Measurements from ENCODE around the gene PRRC2C. TPM values are rescaled to one million over a fixed set of nuclear protein-coding genes. Genes with fewer than 3 reads are reported as not detected.

Gene PRRC2C
- total RNA-seq, 4 donors from 2014 or later: 94.4 to 233 (median 125) TPM

DNA sequence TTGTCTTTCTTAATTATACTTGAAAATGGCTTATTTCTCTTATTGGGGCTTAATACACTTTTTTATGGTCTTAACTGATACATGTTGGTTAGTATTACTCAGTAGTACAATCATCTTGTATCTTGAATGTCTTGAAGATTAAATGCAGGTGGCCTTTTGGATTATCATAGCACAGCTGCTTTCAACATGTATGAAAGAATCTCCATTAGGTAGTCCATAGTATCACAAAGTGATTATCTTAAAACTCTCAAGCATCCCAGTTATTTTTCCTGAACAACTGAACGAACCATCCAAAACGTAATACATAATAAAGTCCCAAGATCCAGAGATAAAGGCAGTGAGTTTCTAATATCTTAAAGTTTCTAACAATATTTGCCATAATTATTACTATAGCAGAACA lies 85.0 kb downstream of the PRRC2C start:
- H3K27me3 ChIP-seq: no peaks in the 10 kb centered on the region
- no peak for DNase-seq
- H3K27ac ChIP-seq: no peak overlapping the region
- TF ChIP-seq, protein P1, sequence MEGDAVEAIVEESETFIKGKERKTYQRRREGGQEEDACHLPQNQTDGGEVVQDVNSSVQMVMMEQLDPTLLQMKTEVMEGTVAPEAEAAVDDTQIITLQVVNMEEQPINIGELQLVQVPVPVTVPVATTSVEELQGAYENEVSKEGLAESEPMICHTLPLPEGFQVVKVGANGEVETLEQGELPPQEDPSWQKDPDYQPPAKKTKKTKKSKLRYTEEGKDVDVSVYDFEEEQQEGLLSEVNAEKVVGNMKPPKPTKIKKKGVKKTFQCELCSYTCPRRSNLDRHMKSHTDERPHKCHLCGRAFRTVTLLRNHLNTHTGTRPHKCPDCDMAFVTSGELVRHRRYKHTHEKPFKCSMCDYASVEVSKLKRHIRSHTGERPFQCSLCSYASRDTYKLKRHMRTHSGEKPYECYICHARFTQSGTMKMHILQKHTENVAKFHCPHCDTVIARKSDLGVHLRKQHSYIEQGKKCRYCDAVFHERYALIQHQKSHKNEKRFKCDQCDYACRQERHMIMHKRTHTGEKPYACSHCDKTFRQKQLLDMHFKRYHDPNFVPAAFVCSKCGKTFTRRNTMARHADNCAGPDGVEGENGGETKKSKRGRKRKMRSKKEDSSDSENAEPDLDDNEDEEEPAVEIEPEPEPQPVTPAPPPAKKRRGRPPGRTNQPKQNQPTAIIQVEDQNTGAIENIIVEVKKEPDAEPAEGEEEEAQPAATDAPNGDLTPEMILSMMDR (IDR thresholded peaks at IDR 0.05): no peak
- TF ChIP-seq POLR2A (IDR thresholded peaks at IDR 0.05): no peak
- H3K9me3 ChIP-seq: no peaks in the 10 kb centered on the region
- H3K4me1 ChIP-seq: no peaks in the 10 kb centered on the region
- H3K36me3 ChIP-seq: peaks cover 0 to 73% (median 3%) of the 10 kb centered on the region in 3 donors
- no peak overlapping the region for H3K4me3 ChIP-seq

DNA sequence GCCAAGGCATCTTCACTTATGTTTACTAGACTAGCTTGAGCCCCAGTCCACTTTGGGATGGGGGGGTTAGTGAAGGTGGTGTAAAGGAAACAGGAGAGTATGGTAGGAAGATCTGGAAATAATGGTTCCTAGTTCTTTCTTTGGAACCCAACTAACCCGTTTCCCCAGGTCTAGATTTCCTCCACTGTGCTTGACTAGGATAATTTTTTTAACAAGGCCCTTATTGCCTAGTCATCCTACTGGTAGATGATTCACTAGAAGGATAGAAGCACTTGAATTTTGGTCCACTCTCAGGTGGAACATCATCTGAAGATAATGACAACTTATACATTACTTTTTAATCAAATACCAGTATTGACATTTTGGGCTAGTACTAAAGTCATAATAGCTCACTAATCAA lies 90.8 kb downstream of the PRRC2C start:
- no peak for DNase-seq

DNA sequence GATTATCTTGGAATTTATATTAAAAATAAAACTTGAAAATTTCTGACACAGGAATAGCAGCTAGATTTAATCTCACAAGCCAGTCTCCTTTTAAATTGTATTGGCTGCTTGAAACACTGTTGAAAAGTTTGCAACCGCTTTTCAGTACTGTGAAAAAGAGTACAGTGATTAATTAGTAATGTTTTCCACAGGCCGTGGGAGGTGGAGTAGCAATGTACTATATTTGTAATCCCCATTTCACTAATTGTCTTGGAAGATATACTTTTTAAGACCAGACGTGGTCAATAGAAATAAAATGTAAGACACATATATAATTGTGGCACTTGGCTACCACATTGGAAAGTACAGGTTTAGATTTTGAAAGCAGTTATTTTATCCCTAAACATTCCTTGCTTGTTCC lies 95.9 kb downstream of the PRRC2C start:
- Histone ChIP-seq H3K4me3 (no peak overlapping the region), H3K9me3 (no peaks in the 10 kb centered on the region), H3K27ac (no peak overlapping the region), H3K36me3 (peaks cover 0 to 87% (median 4%) of the 10 kb centered on the region in 3 donors), H3K4me1 (no peaks in the 10 kb centered on the region), H3K27me3 (no peaks in the 10 kb centered on the region)
- no peak for DNase-seq
- no peak for TF ChIP-seq POLR2A (IDR thresholded peaks at IDR 0.05)
- TF ChIP-seq, protein P1 (IDR thresholded peaks at IDR 0.05): no peak

More for the DNA sequence above, 90.8 kb downstream of the PRRC2C start:
- Histone ChIP-seq H3K4me3 (no peak overlapping the region), H3K36me3 (peaks cover 0 to 78% (median 0%) of the 10 kb centered on the region in 3 donors), H3K4me1 (no peaks in the 10 kb centered on the region), H3K27ac (no peak overlapping the region), H3K9me3 (no peaks in the 10 kb centered on the region), H3K27me3 (no peaks in the 10 kb centered on the region)
- TF ChIP-seq POLR2A (IDR thresholded peaks at IDR 0.05): no peak
- TF ChIP-seq, protein P1 (IDR thresholded peaks at IDR 0.05): no peak

DNA sequence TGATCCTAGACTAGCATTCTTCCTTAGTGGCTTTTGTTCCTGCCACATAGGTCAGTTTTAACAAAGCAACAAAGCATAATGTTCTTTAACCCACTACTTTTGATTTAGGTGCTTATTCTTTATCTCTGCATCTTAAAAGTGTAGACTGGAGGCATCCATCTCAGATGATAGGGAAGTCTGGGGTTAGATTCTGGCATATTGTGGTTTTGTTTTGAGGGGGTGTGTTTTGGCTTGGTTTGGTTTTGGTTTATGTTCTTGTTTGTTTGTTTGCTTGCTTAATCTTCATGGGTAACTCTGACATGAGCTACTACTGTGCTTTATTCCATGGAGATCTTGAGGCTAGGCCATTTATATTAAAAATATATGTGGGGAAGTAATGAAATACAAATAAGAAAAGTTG lies 96.4 kb downstream of the PRRC2C start:
- Histone ChIP-seq H3K9me3 (no peaks in the 10 kb centered on the region), H3K36me3 (peaks cover 0 to 87% (median 4%) of the 10 kb centered on the region in 3 donors), H3K27me3 (no peaks in the 10 kb centered on the region), H3K4me3 (no peak overlapping the region), H3K27ac (no peak overlapping the region), H3K4me1 (no peaks in the 10 kb centered on the region)
- TF ChIP-seq, protein P1 (IDR thresholded peaks at IDR 0.05): no peak
- DNase-seq: no peak

DNA sequence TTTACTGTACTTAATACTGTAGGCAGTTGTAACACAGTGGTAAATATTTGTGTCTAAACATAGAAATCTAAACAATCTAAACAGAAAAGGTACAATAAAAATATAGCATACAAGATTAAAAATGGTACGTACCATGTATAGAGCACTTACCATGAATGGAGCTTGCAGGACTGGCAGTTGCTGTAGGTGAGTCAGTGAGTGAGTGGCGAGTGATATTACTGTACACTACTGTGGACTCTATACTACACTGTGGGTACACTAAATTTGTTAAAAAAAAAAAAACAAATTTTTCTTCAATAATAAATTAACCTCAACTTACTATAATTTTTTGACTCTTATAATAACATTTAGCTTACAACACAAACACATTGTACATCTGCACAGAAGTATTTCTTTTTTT lies 97.3 kb downstream of the PRRC2C start:
- Histone ChIP-seq H3K27me3 (no peaks in the 10 kb centered on the region), H3K27ac (no peak overlapping the region), H3K9me3 (no peaks in the 10 kb centered on the region), H3K36me3 (peaks cover 0 to 87% (median 4%) of the 10 kb centered on the region in 3 donors), H3K4me3 (no peak overlapping the region), H3K4me1 (no peaks in the 10 kb centered on the region)
- DNase-seq: no peak
- TF ChIP-seq, protein P1 (IDR thresholded peaks at IDR 0.05): no peak
- no peak for TF ChIP-seq POLR2A (IDR thresholded peaks at IDR 0.05)

Measured in Peyer's patch (tissue), 4 donors.